Middle frontal gyrus (tissue), 1 donor: ENCODE results near the gene ADGRG6.

Experiments
- DNase-seq: peaks from one replicate; pipeline ENCODE4 v3.0.0-alpha.2; 2015; ENCODE audit warnings: low spot score; ENCODE audit errors: extremely low spot score

The ADGRG6 gene

DNA sequence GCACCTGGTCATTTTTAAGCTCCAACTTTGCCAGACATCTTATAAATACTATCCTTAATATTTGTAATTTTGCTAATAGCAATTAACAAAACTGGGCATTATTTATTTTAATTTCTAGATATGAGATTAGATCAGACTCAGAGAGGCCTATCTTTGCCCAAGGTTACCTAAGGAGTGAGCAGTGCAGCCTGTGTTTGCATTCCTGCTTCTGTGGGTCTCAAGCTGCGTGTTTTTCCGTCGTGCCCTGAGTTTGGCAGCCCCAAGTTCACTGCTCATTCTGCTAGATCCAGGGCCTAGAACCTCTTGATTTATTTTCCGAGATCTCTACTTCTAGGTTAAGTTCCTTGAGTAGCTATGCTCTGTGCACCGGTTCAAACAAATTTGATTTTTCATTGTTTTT lies 11.0 kb upstream of the ADGRG6 start:
- DNase-seq: no peak

DNA sequence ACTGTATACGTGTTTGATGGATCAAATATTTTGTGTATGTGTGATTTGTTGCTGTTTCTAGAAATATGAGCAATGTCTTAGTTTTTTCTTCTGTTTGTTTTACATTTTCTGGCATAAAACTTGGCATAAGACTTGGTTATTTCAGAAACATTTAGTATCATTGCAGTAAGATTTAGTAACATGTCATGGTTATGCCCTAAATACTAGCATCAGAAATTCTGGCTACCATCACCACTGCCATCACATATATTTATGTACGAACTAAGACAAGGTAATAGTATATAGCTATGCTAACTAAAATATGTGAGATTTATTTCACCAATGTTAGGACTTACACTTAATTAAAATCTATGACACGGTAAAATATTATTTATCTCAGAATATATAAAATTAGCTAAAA lies 10.3 kb upstream of the ADGRG6 start:
- DNase-seq: no peak

DNA sequence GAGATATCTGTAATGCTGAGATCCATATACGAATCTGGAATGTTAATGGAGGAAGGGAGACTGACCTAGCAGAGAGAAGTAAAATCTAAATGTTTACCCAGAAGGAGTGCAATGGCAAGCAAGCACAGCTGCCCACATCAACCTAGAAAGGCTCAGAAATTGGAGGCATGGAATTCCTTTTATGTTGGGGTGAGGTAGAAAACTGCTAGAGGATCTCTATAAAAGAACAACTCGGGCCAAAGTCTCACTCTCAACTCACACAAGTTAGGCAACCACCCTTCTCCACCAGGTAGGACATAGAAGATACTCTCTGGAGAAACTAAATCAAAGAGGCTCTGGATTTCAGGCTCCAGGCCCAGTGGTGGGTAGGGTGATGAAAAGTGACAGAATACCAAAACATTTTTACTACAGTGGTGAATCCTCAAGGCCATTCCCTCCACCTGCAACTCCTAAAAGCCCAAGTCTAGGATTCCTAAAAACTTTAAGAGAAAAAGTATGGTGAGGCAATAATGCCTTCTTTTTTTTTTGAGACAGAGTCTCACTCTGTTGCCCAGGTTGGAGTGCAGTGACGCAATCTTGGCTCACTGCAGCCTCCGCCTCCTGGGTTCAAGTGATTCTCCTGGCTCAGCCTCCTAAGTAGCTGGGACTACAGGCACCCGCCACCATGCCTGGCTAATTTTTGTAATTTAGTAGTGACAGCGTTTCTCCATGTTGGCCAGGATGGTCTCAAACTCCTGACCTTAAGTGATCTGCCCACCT lies 9.5 kb upstream of the ADGRG6 start:
- DNase-seq: no peak

DNA sequence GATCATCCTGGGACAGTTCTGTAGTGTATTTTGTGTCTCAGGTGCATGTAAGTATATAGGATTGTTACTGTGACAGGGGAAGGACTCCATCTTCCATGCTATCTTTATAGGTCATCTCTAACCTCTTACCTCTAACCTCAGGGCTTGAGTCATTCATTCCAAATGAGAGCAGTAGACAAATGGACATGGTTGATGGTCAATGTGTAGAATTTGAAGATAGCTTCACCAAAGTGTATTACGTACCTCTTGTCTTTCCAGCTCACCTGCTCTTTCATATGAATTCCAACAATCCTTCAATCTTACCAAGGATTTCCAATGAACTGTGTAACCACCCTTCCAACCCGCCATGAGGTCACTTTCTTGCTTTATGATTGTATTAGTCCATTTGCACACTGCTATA lies 8.7 kb upstream of the ADGRG6 start:
- DNase-seq: no peak

DNA sequence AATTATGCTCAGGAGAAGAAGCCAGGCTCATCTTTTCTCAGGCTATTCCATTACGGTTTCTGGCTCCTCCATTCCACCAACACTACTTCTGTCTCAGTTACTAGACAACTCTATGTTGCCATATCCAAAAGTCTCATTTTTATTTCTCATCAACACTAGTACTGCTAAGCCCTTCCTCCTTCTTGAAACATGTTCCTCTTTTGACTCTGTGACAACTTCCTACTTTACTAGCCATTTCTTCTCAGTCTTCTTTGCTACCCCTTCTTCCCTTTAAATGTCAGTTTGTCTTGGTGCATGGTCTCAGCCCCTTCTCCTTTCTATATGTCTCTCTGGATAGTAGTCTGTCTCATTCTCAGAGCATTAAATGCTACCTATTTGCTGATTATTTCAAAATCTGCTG lies 7.1 kb upstream of the ADGRG6 start:
- no peak for DNase-seq

DNA sequence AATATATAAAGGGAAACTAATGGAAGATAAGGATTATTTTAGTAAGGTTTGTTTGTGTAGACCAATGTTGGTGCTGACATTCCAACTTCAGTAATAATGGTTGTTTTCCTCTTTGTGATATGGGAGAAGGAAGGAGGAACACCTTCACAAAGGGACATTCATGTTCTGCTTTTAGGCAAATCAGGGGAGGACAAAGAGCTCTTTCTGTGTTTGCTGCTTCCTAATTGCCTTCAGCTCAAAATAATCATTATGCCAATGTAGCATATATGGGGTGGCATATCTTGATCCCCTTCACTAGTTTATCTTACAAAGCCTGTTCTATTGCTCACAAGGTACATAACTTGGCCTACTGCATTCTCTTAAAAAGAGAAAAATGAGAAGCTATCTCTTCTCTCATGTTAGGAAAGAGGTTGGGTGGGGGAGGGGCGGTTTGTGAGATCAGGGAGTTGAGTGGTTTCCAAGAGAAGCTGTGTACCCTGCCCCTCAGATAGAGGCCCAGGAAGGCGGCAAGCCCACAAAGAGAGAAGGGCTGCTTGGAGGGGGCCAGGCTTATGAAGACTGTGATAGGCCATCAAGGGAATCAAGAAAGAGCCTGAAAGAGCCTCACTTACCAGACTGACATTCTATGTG lies 4.7 kb upstream of the ADGRG6 start:
- DNase-seq: no peak

DNA sequence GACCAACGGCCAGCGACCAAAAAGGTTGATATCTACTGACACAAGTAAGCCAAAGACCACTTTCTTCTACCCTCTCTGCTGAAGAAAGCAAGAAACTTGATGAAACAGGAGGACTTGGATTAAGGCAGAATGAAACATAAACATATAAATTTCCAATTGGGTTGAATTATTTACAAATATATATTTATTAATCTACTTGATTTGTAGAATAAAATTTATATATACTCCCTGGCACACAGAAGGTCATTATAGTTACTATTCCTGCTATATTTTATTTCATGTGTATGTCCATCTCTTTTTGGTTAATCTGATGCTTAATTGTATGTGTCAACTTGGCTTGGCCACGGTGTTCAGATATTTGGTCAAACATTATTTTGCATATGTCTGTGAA lies 4.2 kb upstream of the ADGRG6 start:
- DNase-seq: no peak

DNA sequence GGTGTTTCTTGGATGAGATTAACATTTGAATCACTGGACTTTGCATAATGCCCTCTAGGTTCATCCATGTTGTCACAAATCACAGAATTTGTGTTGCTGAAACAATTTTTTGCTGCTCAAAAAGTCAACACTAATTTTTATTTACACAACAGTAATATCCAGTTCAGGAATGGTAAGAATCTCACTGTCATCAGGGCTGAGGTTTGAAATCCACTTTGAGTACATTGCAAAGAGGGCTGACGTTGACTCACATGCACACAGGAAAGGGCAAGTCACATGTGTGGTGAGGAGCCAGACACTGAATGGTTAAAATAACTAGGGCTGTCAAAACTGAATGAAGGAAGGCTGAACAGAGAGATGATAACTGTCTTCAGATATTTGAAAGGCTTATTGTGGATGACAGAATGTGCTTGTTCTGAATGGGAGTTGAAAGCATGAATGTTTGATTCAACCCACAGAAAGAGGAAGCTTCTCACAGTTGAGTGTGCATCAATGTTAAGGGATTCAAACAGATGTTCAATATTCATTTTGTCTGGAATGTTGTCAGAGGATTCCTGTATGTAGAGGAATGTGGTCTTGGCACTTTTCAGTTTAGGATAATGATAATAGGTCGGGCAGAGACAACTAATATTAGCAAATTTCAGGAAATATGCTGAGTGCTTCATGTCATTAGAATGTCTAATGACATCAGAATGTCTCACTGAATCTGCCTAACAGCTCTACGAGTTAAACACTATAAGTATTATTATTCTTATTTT lies 3.6 kb upstream of the ADGRG6 start:
- no peak for DNase-seq

DNA sequence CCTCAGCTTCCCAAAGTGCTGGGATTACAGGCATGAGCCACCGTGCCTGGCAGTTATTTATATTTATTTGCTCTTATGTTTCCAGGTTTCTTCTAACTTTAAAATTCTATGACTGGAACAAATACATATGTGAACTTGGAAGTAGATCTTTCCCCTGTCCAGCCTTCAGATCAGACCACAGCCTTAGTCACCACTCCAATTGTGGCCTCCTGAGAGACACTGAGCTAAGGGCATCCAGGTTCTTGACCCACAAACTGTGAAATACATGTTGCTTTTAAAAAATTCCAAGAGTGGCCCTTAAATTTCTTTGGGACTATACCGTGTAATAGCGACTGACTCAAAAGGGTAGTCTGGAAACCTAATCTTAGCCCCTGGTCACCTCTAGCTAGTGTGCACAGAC lies 1.5 kb upstream of the ADGRG6 start:
- no peak for DNase-seq

DNA sequence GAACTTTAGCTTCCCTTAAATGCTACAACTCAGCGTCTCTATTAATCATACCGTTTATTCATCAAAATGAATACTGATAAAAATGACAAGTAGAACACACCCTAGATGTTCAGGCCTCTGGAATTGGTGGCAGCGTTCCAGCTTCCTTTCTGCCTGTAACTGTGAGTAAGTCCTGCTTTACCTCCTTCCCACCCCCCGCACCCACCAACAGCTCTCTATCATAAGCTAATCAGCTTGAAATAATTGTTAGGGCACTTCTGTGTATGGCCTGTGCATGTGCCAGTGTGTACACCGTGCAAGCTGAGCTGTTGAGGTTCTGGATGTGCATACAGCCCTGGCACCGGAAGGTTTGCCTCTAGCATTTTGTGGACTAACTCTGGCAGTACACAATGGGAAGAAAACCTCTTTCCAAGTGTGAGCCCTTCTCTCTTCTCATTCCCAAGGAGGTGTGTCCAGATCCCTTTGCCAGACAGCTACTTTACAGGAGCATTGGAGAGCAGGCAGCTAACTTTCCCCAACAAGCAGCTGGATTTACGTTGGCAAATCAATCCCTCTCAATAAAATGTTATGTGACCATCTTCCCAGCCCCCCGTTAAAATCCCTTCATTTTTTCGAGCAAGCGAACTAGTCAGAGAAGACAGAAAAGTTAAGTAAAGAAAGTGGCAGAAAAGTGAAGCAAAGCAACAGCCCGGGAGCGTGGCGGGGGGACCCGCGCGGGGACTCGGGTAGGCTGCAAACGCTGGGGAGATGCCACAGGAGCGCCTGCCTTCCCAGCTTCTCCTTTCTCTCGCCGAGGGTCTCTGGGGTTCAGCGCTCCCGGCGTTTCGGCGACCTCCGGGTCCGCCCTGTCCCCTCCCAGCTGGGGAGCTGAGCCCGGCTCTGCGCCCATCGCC lies 803 bp upstream of the ADGRG6 start:
- DNase-seq: no peak

DNA sequence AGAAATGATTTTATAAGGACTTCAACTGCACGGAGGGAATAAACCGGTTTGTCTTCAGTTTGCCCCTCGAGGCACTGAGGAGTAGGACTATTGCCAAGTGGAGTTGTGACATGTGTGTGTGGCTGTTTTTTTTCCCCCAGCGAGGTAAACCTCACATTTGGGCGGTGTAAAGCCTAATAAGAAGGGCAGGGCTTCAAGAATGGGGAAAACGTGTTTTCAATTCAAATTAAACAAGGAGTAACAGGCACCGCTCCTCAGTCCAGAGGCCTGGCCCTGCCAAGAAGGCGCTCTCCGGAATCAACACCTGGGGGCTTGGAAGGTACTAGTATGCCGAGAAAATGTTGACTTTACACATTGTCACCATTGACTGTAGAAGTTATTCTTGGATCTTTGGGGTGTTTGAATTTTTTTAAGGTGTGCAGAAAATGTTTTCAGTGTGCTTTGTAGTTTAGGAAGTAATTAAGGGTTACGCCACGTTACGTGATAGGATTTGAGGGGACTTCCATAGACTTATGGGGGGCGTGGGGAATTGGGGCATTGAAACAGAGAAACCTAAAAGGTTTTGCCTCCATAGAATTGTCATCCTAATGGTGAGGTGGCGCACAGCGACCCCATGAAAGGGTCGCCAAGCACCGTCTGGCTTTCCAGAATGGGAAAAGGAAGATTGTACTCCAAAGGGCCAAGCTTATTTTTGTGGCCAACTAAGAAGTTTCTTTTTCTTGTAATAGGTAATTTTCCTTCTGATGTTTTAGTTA lies 791 bp downstream of the ADGRG6 start:
- no peak for DNase-seq

DNA sequence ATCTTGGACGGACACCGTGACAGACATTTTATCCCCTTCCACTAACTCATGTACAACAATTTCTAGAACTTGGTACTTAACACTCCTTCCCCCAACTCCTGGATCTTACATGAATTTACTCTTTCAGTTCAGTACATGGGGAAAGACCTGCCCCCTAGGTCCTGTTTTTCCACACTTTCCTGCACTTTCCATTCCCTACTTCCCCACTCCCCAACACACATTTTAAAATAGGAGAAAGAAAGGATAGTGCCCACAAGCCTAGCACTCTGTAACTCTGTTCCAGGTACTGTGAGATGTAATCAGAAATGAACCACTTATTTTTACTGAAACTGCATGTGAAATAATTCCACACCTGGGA lies 1.3 kb downstream of the ADGRG6 start:
- DNase-seq: no peak

DNA sequence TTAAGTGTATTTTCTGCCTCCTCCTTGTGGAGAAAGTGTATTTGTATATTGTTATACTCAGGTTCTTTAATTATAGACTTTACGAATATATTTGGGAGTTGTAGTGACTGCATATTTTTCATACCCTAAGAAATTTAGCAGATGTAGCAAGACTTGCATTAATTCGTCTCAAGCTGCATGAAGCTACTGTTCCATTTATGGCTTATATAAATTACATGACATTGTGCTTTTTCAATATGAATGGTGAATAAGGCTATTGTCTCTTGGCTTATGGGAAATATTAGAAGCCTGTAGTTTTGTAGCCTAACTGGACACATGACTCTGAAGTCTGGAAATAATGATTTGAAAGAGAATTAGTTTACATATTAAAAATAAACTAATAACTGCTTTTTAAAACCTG lies 2.4 kb downstream of the ADGRG6 start:
- no peak for DNase-seq

DNA sequence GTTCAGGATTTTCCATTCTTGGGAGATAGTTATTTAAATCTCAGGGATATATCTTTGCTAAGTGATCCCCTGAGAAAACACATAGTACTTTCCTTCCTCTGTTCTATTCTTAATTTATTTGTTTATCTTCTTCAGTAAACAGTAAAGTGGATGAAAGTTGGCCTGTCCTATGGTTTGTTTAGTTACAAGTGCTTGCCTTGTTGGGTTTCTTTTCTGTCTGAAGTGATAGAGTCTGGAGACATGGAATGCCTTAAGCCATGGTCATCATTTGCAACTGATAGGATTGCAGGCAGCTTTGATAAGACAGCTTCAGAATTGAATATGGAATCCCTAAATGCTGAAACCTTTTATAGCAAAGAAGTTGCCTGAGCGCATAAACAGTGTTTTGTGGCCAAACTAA lies 4.9 kb downstream of the ADGRG6 start:
- no peak for DNase-seq

DNA sequence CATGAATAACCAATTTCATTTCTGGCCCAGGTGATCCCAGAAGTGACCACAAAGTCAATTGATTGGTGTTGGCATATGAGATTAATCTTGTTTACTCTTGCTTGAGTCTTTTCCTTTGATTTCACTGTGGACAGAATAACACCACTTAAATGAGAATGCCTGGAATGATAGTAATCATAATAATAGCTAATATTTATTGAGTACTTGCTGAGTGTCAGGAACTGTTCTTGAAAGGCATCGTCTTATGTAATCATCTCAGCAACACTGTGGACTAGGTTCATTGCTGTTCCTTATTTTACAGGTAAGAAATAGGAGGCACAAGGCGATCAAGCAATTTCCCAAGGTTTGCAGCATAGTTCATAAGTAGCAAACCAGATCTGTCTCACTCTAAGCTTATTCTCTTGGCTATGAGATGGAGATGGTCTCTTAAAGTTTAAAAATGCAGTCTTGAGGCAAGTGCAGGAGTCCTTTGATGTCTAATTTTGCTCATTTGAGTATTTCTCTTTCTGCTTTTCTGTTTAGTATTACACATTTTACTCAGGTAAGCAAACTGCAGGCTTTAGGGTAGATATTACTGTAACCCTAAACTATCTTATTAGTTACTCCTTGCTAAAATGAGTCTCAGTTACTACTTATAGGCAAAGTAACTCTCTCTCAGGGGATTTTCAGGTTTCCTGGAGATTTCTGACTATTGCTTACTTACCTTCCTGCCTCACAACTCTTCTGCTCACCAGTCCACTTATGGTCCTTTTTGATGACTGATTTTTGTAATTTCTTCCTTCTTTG lies 6.3 kb downstream of the ADGRG6 start:
- no peak for DNase-seq

DNA sequence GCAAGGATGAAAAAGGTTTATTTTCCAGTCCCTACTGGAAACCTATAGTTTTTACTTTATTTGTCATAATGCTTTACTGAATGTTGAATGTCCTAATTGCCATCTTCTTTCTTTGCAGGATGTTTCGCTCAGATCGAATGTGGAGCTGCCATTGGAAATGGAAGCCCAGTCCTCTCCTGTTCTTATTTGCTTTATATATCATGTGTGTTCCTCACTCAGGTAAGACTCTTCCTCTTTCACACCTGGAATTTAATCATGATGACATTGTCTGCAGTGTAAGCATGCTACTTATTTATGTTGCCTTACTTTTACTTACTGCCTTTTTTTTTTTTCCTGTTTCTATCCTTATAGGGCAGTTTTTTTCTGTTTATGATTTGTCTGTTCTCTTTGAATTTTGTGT lies 7.6 kb downstream of the ADGRG6 start:
- DNase-seq: no peak

DNA sequence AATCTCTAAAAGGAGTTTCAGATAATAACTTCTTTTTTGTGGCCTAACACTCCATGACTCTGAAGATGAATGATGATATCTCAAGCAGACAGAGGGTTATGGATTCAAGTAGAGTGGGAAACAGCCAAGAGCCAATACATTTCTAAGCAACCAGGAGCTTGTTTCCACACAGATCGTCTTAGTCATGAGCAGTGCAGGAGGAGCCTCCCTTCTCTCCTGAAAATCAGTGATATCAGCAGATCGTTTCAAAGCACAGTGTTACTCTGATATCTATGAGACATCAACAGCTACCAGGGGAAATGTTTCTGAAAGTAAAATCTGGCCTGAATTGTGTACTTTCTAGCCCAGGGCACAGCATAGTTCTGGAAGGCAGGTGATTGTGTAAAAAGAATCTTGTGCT lies 11.5 kb downstream of the ADGRG6 start:
- DNase-seq: no peak

DNA sequence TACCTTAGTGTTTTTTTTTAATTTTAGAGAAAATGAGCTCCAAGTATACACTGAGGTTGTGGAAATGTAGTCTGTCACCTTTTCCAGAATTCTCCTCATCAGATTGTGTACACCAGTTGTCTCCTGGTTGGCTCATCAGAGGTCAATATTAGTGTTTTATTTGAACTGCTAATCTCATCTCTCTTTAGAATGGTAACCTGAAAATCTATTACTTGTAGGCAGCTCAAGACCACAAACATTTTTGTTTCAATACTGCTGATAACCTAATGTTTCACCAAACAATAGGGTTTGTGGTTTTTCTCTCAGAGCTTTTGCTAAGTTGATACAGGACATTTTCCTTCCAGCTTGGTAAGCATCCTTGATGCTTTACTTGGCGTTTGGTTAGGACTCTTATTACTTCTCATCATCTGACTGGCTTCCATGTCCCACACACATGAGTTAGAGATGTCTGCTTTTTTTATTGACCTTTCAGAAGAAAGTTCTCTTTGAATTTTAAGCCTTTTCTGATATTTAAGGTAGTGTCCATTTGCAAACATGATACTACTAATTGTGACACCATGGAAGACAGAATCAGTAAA lies 15.1 kb downstream of the ADGRG6 start:
- no peak for DNase-seq

DNA sequence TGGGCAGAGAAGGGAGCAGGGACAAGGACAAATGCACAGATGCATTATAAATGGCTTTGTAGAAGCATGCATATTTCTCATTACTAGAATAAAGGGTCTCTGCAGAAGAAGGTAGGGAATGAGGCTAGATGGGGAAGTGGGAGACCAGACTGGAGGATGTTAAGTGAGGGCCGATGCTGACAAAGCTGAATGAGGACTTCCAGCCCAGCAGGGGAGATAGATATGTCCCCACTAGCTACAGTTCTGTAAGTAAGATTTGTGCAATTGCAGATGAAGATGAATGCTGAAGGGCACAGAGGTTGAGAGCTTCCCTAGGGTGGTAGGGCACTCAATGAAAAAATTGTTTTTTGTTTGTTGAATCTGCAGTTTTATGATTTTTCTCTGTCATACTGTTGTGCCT lies 16.9 kb downstream of the ADGRG6 start:
- DNase-seq: no peak

DNA sequence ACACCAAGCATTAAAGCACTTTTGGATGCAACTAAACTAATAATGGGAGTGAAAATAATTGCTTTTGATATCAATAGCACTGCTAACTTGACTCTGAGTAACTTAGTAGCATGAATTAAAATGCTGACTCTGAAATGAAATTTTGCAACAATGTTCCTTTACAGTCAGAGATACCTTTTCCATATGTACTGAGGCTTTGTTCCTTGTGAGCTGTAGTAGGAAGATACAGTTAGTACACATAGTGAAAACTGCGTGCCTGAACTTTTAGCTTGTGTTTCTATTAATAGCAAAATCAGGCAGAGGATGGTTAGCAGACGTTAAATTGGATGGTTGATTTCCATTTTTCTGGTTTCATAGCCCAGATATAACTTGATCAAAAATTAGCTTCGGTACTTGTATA lies 18.6 kb downstream of the ADGRG6 start:
- no peak for DNase-seq
